A673 (cell line): ENCODE measurements around the gene WDR26. TPM values are rescaled to one million over a fixed set of nuclear protein-coding genes. Genes with fewer than 3 reads are reported as not detected.

ENCODE experiments used
- BruUV-seq: library from RNA; stranded (reverse); fragments of 400-500 nt; replicated peaks from 2 replicates; lab custom pipeline; 2021; lab: Mats Ljungman, UMichigan
- CTCF ChIA-PET: fragments of 300-600 bp; sonication (Branson Sonifier 250); formaldehyde crosslinking; loops from one replicate; lab custom pipeline; 2022; ENCODE audit warnings: antibody characterized with exemption; lab: Charles Lee
- POLR2A ChIA-PET: fragments of 300-600 bp; sonication (Branson Sonifier 250); formaldehyde crosslinking; loops from one replicate; lab custom pipeline; 2022; ENCODE audit warnings: antibody characterized with exemption; ENCODE audit not compliant: low non-redundant PET; lab: Charles Lee
- DNase-seq: peaks from one replicate; pipeline ENCODE4 v3.0.0-alpha.2; 2015; ENCODE audit warnings: low spot score
- H3K27ac ChIP-seq: fragments of 200-600 bp; sonication (generic); 2 replicates; pipeline ENCODE4 v1.5.1; 2016; ENCODE audit warnings: mixed run types, low read depth, mild to moderate bottlenecking, mixed read lengths, antibody characterized with exemption, low read length; ENCODE audit not compliant: poor library complexity, severe bottlenecking
- H3K27me3 ChIP-seq: fragments of 200-600 bp; sonication (generic); replicated peaks from 2 replicates; pipeline ENCODE4 v1.6.1; 2017; ENCODE audit warnings: mixed run types, low read depth, mild to moderate bottlenecking, mixed read lengths, antibody characterized with exemption, low read length; ENCODE audit not compliant: insufficient read depth, poor library complexity
- H3K36me3 ChIP-seq: fragments of 200-600 bp; sonication (generic); 2 replicates; pipeline ENCODE4 v1.6.1; 2016; ENCODE audit warnings: mixed run types, mild to moderate bottlenecking, mixed read lengths, antibody characterized with exemption, low read length; ENCODE audit not compliant: insufficient read depth, poor library complexity, severe bottlenecking
- H3K4me1 ChIP-seq: fragments of 200-600 bp; sonication (generic); 2 replicates; pipeline ENCODE4 v1.6.1; 2017; ENCODE audit warnings: mixed run types, mild to moderate bottlenecking, mixed read lengths, antibody characterized with exemption, low read length; ENCODE audit not compliant: insufficient read depth, poor library complexity, severe bottlenecking
- H3K4me3 ChIP-seq: fragments of 200-600 bp; sonication (generic); 2 replicates; pipeline ENCODE4 v1.5.1; 2016; ENCODE audit warnings: low read depth, mixed run types, mild to moderate bottlenecking, mixed read lengths, low read length; ENCODE audit not compliant: poor library complexity, severe bottlenecking
- H3K9me3 ChIP-seq: fragments of 200-600 bp; sonication (generic); 2 replicates; pipeline ENCODE4 v1.6.1; 2016; ENCODE audit warnings: mixed run types, low read depth, mild to moderate bottlenecking, mixed read lengths, antibody characterized with exemption, low read length; ENCODE audit not compliant: poor library complexity, severe bottlenecking
- CTCF ChIP-seq: fragments of 300-800, 200-600 bp; sonication (generic); conservative IDR thresholded peaks from 2 replicates; pipeline ENCODE4 v1.5.1; 2017; ENCODE audit warnings: low read depth, mild to moderate bottlenecking, antibody characterized with exemption, low read length, moderate library complexity, mixed read lengths
- EZH2 ChIP-seq: fragments of 200-600 bp; sonication (generic); IDR thresholded peaks from 2 replicates; pipeline ENCODE4 v1.6.1; 2017; ENCODE audit warnings: borderline replicate concordance, low read depth, mild to moderate bottlenecking, mixed read lengths, antibody characterized with exemption, low read length; ENCODE audit not compliant: poor library complexity, severe bottlenecking
- intact Hi-C: fragments of 100-400 bp; cut with micrococcal nuclease; formaldehyde crosslinking; loops from one replicate; pipeline ENCODE4 v1.10.0; 2022; ENCODE audit not compliant: unreplicated experiment
- total RNA-seq: library from RNA; stranded (reverse); gene quantifications from 2 replicates; pipeline ENCODE4 v1.2.3, GENCODE V29; 2021

The WDR26 gene
- total RNA-seq, 1 experiment from 2014 or later: 73.5 TPM

- no peaks in the 10 kb centered on the region for H3K4me1 ChIP-seq
- ChIA-PET POLR2A (interaction anchor here (0.6 kb wide), 1 partner anchor 565 kb away, joined by 4 read pairs; no protein-coding TSS in a partner anchor), CTCF (no interaction called here)
- H3K27me3 ChIP-seq: no peaks in the 10 kb centered on the region
- H3K27ac ChIP-seq: no peak overlapping the region
- no peak overlapping the region for H3K4me3 ChIP-seq
- intact Hi-C loops: no loop called here
- H3K9me3 ChIP-seq: no peaks in the 10 kb centered on the region
- DNase-seq: no peak
- TF ChIP-seq CTCF (no peak), EZH2 (no peak)
- H3K36me3 ChIP-seq: peaks cover 30% of the 10 kb centered on the region
- BruUV-seq: no TSS peak
These were observed 51.4 kb downstream of the WDR26 start for GRCh38 chr1:224383218-224383617.

- DNase-seq: no peak
- intact Hi-C loops: no loop called here
- no TSS peak for BruUV-seq
These were observed 52.6 kb downstream of the WDR26 start for GRCh38 chr1:224381880-224382548.

GRCh38 chr1:224380003-224380402 lies 54.6 kb downstream of the WDR26 start:
- Histone ChIP-seq H3K27ac (no peak overlapping the region), H3K27me3 (no peaks in the 10 kb centered on the region), H3K9me3 (no peaks in the 10 kb centered on the region), H3K36me3 (peaks cover 39% of the 10 kb centered on the region), H3K4me3 (no peak overlapping the region), H3K4me1 (no peaks in the 10 kb centered on the region)
- CTCF ChIA-PET: no interaction called here
- TF ChIP-seq CTCF (no peak), EZH2 (no peak)
- DNase-seq: no peak
- POLR2A ChIA-PET: no interaction called here
- intact Hi-C loops: no loop called here
- BruUV-seq: no TSS peak

More at GRCh38 chr1:224381880-224382548, 52.6 kb downstream of the WDR26 start:
- ChIA-PET POLR2A (no interaction called here), CTCF (no interaction called here)
- Histone ChIP-seq H3K4me1 (no peaks in the 10 kb centered on the region), H3K9me3 (no peaks in the 10 kb centered on the region), H3K27me3 (no peaks in the 10 kb centered on the region), H3K36me3 (peaks cover 28% of the 10 kb centered on the region), H3K4me3 (no peak overlapping the region), H3K27ac (no peak overlapping the region)
- TF ChIP-seq EZH2 (no peak), CTCF (no peak)
